Ascending aorta (tissue), 2 donors: Measurements from ENCODE around the gene CD6. TPM values are rescaled to one million over a fixed set of nuclear protein-coding genes. Genes with fewer than 3 reads are reported as not detected.

Experiments used
- DNase-seq, 2 donors: peaks; one replicate each; pipeline ENCODE4 v3.0.0-alpha.2; 2019; ENCODE audit warnings: low spot score in 2 of 2
- H3K27ac ChIP-seq, 2 donors: fragments of 200-600 bp; sonication (generic); one replicate each; pipeline ENCODE4 v1.5.1; 2016 to 2017; ENCODE audit warnings: mild to moderate bottlenecking in 1 of 2
- H3K27me3 ChIP-seq: fragments of 200-600 bp; sonication (generic); one replicate; pipeline ENCODE4 v1.5.1; 2017
- H3K36me3 ChIP-seq, 2 donors: fragments of 200-600 bp; sonication (generic); one replicate each; pipeline ENCODE4 v1.5.1; 2016
- H3K4me1 ChIP-seq, 2 donors: fragments of 200-600 bp; sonication (generic); one replicate each; pipeline ENCODE4 v1.5.1; 2016 to 2017; ENCODE audit warnings: mild to moderate bottlenecking in 1 of 2
- H3K4me3 ChIP-seq, 2 donors: fragments of 200-600 bp; sonication (generic); one replicate each; pipeline ENCODE4 v1.5.1; 2016 to 2017; ENCODE audit warnings: mild to moderate bottlenecking in 1 of 2
- H3K9me3 ChIP-seq, 2 donors: fragments of 200-600 bp; sonication (generic); one replicate each; pipeline ENCODE4 v1.5.1; 2016
- CTCF ChIP-seq, 3 experiments: fragments of 200-600 bp in 2 of 3; fragments of 450-650 bp in 1 of 3; sonication (generic) in 2 of 3; IDR thresholded peaks; one replicate each; pipeline ENCODE4 v1.5.1; 2016 to 2019; ENCODE audit warnings: antibody characterized with exemption in 3 of 3, mild to moderate bottlenecking in 1 of 3, moderate library complexity in 1 of 3
- intact Hi-C: fragments of 100-400 bp; cut with DNase I; formaldehyde crosslinking; loops from one replicate; pipeline ENCODE4 v1.15.1; 2023
- total RNA-seq: library from RNA; depleted of rRNA; stranded (reverse); fragments of >200 nt; gene quantifications from one replicate; pipeline ENCODE4 v1.1.0, GENCODE V29; 2016

Gene CD6
- total RNA-seq, 1 donor from 2014 or later, result not detected

GRCh38 chr11:60944490-60945294 is 26.8 kb upstream of the CD6 start:
- no peaks in the 10 kb centered on the region for H3K27me3 ChIP-seq
- intact Hi-C loops, result no loop called here
- peak in 1 of 3 experiments; percentile 6 for TF ChIP-seq CTCF (IDR thresholded peaks at IDR 0.05)
- no peak for DNase-seq
- H3K4me3 ChIP-seq, result no peak overlapping the region
- no peaks in the 10 kb centered on the region for H3K9me3 ChIP-seq
- no peak overlapping the region for H3K27ac ChIP-seq
- peaks cover 30 to 56% of the 10 kb centered on the region in 2 donors for H3K36me3 ChIP-seq
- H3K4me1 ChIP-seq, result no peaks in the 10 kb centered on the region

GRCh38 chr11:60945295-60945667 is 26.2 kb upstream of the CD6 start:
- DNase-seq, result no peak
- peaks cover 27 to 51% of the 10 kb centered on the region in 2 donors for H3K36me3 ChIP-seq
- intact Hi-C loops, result no loop called here

DNA sequence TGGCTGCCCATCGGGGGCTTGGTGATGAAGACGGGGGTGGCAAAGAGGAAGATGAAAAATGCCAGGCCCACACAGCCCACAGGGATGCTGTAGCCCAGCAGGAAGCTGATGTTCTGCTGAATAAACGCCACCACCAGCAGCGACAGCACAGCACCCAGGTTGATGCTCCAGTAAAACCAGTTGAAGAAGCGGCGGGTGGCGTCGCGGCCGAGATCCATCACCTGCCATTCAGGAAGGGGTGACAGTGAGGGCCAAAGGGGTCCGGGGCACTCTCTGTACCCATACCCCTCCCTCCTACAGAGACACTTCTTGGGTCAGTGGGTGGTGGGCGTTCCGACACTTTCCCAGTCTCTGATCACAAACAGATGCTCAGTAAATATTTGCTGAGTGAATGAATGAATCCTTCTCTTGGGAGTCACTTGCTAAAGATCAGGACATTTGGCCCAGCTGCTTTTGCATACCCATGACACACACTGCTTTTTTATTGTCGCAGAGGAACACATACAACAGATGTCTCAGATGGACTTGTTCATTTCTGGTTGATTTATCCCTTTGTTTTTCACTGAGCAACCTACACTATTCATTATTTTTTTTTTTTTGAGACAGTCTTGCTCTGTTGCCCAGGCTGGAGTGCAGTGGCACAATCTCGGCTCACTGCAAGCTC is 24.7 kb upstream of the CD6 start:
- Histone ChIP-seq H3K4me1 (peaks cover 5 to 6% of the 10 kb centered on the region in 2 donors), H3K36me3 (peaks cover 14 to 36% of the 10 kb centered on the region in 2 donors), H3K27me3 (no peaks in the 10 kb centered on the region), H3K4me3 (no peak overlapping the region), H3K9me3 (no peaks in the 10 kb centered on the region), H3K27ac (no peak overlapping the region)
- DNase-seq, result no peak
- TF ChIP-seq CTCF (IDR thresholded peaks at IDR 0.05), result no peak
- intact Hi-C loops, result no loop called here

More at GRCh38 chr11:60945295-60945667, 26.2 kb upstream of the CD6 start:
- H3K9me3 ChIP-seq, result no peaks in the 10 kb centered on the region
- no peak for TF ChIP-seq CTCF (IDR thresholded peaks at IDR 0.05)
- H3K27ac ChIP-seq, result no peak overlapping the region
- H3K27me3 ChIP-seq, result no peaks in the 10 kb centered on the region
- H3K4me3 ChIP-seq, result no peak overlapping the region
- no peaks in the 10 kb centered on the region for H3K4me1 ChIP-seq

- no peak overlapping the region for H3K4me3 ChIP-seq
- no peaks in the 10 kb centered on the region for H3K27me3 ChIP-seq
- H3K36me3 ChIP-seq, result peaks cover 8 to 27% of the 10 kb centered on the region in 2 donors
- TF ChIP-seq CTCF (IDR thresholded peaks at IDR 0.05), result no peak
- no peak overlapping the region for H3K27ac ChIP-seq
- peaks cover 5 to 6% of the 10 kb centered on the region in 2 donors for H3K4me1 ChIP-seq
- DNase-seq, result no peak
- intact Hi-C loops, result no loop called here
- no peaks in the 10 kb centered on the region for H3K9me3 ChIP-seq
Observed at GRCh38 chr11:60947700-60948099, 23.8 kb upstream of the CD6 start.

- Histone ChIP-seq H3K36me3 (peaks cover 6 to 25% of the 10 kb centered on the region in 2 donors), H3K9me3 (no peaks in the 10 kb centered on the region), H3K27me3 (no peaks in the 10 kb centered on the region), H3K4me1 (peaks cover 5 to 6% of the 10 kb centered on the region in 2 donors), H3K4me3 (no peak overlapping the region), H3K27ac (no peak overlapping the region)
- no peak for DNase-seq
- no peak for TF ChIP-seq CTCF (IDR thresholded peaks at IDR 0.05)
- intact Hi-C loops, result no loop called here
Observed at GRCh38 chr11:60948250-60948649, 23.2 kb upstream of the CD6 start.
